Activated CD4-positive, alpha-beta T cell treated with anti-CD3 and anti-CD28 coated beads, Interleukin-2, amount 50 U/mL, for 24 hours (primary cell): ENCODE data around the gene TMCO1.
"Not testable (repeated sequence)": the region's sequence is repeated elsewhere in the genome, so short reads cannot be mapped to it uniquely, and the experiment has no call there.

ENCODE experiments used
- DNase-seq, 2 donors: peaks; one replicate each; pipeline ENCODE4 v3.0.0-alpha.2; 2020; ENCODE audit warnings: low read depth in 1 of 2, low spot score in 1 of 2

TMCO1 gene

GRCh38 chr1:165688046-165688445 is 80.6 kb downstream of the TMCO1 start:
- no peak for DNase-seq

- DNase-seq = no peak
Measured at GRCh38 chr1:165686971-165687433, 81.7 kb downstream of the TMCO1 start.

- DNase-seq = no peak
Measured at GRCh38 chr1:165686121-165686970, 82.3 kb downstream of the TMCO1 start.

GRCh38 chr1:165683848-165684485 is 84.7 kb downstream of the TMCO1 start:
- no peak for DNase-seq

GRCh38 chr1:165680773-165681172 is 87.9 kb downstream of the TMCO1 start:
- not testable (repeated sequence) for DNase-seq

- no peak for DNase-seq
Measured at GRCh38 chr1:165680303-165680702, 88.4 kb downstream of the TMCO1 start.

- no peak for DNase-seq
Measured at GRCh38 chr1:165679282-165680036, 89.2 kb downstream of the TMCO1 start.

GRCh38 chr1:165678509-165678908 is 90.2 kb downstream of the TMCO1 start:
- no peak for DNase-seq
